ENCODE data around the gene ADAM30.

Gene ADAM30

GRCh38 chr1:119896303-119896702 lies at the start of gene ADAM30:
TSS of gene ADAM30 (minus strand) at chr1:119896515. CDS start at chr1:119896336, 179 bp downstream.
- DNase-seq = no peak

- no peak for DNase-seq
These were observed 46.9 kb upstream of the ADAM30 start for GRCh38 chr1:119943216-119943615.

DNA sequence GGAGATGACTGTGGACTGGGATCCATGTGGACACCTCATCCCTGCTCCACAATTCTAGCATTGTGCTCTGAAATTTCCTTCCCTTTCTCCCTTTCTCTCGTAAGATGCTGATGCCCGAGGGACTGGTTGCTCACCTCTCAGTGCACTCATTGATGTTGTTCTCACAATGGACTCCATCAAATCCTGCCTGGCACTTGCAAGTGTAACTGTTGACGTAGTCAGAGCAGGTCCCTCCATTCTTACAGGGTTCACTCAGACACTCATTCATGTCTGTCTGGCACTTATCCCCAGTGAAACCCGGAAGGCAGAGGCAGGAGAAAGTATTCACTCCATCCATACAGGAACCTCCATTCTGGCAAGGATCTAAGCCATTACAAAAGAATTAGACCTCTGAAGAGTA lies 45.1 kb upstream of the ADAM30 start:
- DNase-seq = no peak

DNA sequence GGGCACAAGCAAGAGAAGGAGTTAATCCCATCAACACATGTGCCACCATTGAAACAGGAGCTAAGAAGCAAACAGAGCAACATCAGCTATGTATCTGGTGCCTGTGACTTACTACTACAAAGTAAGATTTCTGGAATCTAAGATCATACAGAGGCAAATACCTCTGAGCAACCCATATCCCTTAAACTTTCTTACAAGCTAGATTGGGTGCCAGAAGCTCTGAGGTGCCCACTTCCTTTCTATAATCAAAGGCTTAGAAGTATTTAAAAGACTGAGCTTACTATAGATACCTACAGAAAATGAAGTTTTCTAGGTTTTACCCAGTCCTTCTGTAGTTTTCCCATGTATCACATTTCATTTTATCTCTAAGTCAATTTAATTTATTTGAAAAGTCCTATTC lies 44.4 kb upstream of the ADAM30 start:
- DNase-seq = no peak

DNA sequence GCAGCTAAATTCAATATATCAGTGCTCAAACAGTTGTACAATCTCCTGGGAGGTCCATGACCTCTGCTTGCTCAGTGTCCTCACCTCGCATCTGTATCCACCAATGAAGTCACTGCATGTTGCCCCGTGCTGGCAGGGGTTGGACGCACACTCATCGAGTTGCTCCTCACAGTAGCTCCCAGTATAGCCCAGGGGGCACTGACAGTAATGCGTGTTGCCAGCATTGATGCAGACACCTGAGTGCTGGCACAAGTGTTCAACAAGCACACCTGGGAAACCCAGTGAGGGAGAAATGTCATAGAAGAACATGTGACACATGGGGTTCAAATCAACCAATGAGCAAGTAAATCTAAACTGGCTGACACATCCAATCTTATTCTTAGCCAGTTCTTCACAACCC lies 40.9 kb upstream of the ADAM30 start:
- DNase-seq = no peak

- DNase-seq = no peak
These were observed 39.6 kb upstream of the ADAM30 start for GRCh38 chr1:119935915-119936314.

DNA sequence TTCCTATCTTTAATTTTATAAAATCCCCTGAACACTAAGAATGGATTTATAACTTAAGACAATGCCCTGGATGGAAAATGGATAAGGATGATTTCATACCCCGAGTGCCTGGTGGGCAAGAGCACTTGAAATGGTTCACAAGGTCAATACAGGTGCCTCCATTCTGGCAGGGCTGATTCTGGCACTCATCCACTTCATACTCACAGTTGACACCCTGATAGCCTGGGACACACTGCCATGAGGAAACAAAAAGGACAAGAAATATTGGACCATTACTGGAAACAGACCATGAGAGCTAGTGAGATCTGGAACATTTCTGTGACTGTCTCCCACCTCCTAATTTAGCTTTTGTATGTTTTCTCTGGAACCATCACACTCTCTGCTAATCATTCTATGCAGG lies 39.1 kb upstream of the ADAM30 start:
- no peak for DNase-seq

GRCh38 chr1:119933397-119933796 lies 37.1 kb upstream of the ADAM30 start:
- no peak for DNase-seq

DNA sequence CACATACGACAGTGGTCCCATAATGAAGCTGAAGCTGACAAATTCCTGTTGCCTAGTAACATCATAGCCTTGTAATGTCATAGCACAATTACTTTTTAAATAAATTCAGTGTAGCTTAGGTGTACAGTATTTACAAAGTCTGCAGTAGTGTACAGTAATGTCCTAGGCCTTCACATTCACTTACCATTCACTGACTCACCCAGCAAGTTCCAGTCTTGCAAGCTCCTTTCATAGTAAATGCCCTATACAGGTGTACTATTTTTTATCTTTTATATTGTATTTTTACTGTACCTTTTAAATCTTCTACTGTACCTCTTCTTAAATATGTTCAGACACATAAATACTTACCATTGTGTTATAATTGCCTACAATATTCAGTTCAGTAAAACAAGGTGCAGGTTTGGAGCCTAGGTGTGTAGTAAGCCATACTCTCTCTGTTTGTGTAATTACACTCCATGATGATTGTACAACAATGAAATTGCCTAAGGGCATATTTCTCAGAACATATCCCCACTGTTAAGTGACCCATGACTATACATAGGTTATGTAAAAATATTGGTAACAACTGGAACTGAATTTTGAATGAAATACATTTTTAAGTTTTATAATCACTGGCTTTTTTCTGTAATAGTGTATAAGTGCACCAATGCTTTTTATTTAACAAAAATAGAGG lies 33.5 kb upstream of the ADAM30 start:
- no peak for DNase-seq

DNA sequence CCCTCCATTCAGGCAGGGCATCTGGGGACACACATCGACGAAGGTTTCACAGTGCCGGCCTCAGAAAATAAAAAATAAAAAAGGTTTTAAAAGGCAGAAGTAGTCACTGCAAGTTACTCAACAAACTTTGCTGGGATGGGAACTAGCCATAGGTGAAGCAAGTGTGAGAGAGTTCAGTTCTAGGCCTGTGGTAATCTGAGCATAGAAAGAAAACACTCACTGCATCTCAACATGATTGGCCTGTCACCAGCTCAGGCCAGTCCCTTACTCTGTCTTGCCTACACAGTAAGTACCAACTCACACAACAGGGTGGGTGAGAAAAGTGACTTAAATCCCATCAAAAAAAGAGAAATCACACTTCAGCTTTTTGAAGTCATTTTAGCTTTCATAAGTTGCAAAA lies 30.2 kb upstream of the ADAM30 start:
- no peak for DNase-seq

GRCh38 chr1:119924948-119925898 lies 28.9 kb upstream of the ADAM30 start:
- DNase-seq = no peak

DNA sequence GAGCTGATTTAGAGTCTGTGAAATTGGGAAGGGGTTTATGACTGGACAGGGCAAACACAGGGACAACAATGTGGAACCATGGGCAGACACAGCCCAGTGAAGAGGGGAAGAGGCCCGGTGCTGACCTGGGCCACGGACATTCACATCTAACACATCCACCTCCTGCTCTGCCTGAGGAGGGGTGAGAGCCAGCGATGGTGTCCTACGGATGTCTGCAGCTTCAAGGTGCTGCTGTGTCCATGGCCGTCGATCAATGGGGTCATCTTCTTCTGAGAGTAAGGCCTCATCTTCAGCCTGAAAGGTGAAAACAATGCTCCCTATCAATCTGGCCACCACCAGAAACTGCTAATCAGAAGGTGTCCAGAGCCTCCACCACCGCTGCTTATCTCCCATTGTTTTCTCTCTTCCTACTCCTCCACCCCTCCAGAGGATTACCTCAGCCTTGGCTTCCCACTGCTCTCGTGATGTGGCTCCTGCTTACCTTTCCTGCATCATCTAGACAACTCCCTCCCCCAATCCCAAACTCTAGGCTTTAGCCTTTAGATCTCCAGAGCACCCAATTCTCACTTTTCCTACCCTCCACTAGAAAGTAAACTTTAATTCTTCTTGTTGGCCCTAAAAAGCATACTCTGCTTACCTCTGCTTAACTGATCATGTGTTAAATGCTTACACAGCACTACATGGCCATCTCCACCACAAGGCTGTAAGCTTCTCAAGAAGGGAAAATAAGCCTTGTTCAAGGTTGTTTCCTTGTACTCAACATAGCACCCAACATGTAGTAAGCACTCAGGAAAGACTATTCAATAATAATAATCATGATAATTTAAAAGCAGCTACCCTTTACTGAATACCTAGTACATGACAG lies 24.0 kb upstream of the ADAM30 start:
- no peak for DNase-seq

GRCh38 chr1:119919241-119919640 lies 22.9 kb upstream of the ADAM30 start:
- no peak for DNase-seq

DNA sequence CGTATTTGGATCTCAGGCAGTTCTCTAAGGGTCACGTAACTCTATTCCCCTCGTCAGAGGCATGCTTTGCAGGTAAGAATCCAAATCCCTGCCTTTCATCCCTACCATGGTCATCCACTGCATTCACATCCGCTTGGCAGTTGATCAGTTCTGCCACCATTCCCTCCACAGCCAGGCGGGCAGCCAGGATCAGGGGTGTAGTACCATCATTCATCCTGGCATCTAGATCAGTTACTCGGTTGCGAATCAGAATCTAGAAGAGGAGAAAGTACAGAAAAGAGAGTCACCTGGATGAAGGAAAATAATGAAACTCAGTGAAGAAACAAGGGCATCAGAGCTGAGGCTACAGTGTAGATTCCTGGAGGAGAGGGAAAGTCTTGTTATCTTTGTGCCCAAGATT lies 22.0 kb upstream of the ADAM30 start:
- DNase-seq = no peak

GRCh38 chr1:119917304-119918055 lies 21.2 kb upstream of the ADAM30 start:
- DNase-seq = no peak

- DNase-seq = no peak
These were observed 19.2 kb upstream of the ADAM30 start for GRCh38 chr1:119915517-119915916.

- no peak for DNase-seq
These were observed 17.8 kb upstream of the ADAM30 start for GRCh38 chr1:119914071-119914470.

DNA sequence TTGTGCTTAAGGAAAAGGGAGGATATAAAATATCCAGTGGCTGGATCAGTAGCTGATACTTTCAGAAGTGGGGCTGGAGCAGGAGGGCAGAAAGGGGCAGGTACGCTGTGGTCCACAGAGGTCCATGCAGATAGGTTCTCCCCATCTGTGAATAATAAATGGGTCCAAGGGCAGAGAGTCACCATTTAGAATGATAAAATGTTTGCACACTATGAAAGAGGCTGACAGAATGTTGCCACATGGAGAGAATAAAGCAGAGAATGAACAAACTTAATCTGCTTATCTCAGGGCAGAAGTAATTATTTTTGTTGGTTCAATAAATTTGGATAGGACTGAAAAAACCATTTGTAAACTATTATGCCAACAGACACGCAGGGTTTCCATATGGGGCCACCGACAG lies 16.6 kb upstream of the ADAM30 start:
- no peak for DNase-seq

- no peak for DNase-seq
These were observed 15.5 kb upstream of the ADAM30 start for GRCh38 chr1:119911775-119912174.

DNA sequence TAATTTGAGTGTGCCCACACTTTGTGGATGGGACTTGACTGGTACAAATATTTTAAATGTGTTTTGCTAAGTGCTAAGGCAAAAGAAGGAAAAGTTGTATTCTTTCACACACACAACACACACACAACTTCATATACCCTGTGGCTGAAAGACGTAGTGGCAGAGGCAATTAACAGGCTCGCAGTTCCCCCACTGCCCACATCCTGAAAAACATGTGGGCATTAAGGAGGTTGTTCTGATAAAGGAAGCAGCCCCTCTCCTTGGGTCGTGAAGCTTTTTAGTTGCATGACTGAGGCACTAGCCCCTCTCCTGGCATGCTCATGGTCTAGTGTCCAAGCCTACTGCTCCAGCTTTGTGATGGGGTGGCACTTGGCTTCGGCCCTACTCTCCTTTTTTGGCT lies 14.3 kb upstream of the ADAM30 start:
- DNase-seq = no peak

DNA sequence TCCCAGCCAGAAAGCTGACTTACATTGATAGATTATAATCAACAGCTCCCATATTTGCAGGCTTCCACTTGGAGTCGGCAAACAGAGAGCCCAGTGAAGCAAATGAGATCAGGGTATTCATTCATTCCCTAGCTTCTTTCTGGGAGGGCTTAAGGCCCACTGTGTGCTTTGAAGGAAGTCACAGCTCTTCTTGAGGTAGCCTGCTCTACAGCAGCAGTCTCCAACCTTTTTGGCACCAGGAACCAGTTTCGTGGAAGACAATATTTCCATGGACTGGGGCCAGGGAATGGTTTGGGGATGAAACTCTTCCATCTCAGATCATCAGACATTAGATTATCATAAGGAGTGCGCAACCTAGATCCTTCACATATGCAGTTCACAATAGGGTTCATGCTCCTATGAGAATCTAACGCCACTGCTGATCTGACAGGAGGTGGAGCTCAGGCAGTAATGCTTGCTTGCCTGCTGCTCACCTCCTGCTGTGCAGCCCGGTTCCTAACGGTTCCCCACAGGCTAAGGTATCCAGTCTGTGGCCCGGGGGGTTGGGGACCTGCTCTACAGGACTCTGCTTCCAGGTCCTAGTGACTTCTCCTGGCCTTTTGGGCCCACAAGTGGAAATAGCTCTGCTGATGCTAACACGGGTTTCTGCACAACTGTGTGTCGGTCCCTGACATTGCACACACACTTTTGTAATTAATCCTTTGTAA lies 13.7 kb upstream of the ADAM30 start:
- no peak for DNase-seq

DNA sequence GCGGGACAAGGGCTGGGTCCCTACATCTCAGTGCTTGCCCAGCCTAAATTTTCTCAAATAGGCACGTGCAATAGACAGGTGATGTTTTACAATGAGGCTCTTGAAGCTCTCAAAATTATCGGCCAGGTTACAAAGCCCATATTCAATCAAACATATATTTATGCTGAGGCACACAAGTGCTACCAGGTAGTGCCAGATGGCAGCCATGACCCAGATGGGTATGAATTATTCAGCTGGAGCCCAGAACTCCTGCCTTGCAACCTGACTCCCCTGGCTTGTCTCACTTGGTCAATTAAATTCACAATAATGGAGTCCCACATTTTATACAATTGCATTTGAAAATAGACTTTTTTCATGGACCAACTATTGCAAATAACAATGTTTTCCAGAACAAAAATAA lies 12.3 kb upstream of the ADAM30 start:
- DNase-seq = no peak

Data from stimulated activated CD4-positive, alpha-beta T cell treated with anti-CD3 and anti-CD28 coated beads, Interleukin-4, amount 100 ng/mL, for 1 hour (primary cell).